B cell (primary cell): Measurements from ENCODE around the gene PLCB1. TPM values are rescaled to one million over a fixed set of nuclear protein-coding genes. Genes with fewer than 3 reads are reported as not detected.

Source experiments
- ATAC-seq: fragments of 200-7000 bp; cut with Tn5 transposase; one replicate; pipeline ENCODE4 v1.10.0; 2021; ENCODE audit warnings: low read depth, mild to moderate bottlenecking, moderate number of reproducible peaks, moderate library complexity
- CTCF ChIA-PET: fragments of 350-600 bp; sonication (Branson Sonifier 250); formaldehyde crosslinking; loops from one replicate; lab custom pipeline; 2021; ENCODE audit warnings: antibody characterized with exemption, inconsistent platforms; lab: Charles Lee
- POLR2A ChIA-PET: fragments of 350-600 bp; sonication (Branson Sonifier 250); formaldehyde crosslinking; loops from one replicate; lab custom pipeline; 2021; ENCODE audit warnings: antibody characterized with exemption; lab: Charles Lee
- DNase-seq: peaks from one replicate; pipeline ENCODE4 v3.0.0; 2013
- H2AFZ ChIP-seq: 2 replicates; pipeline ENCODE4 v1.6.1; 2012; ENCODE audit warnings: mild to moderate bottlenecking, low read depth, low read length; ENCODE audit not compliant: insufficient read depth, poor library complexity, severe bottlenecking
- H3K27ac ChIP-seq, 2 donors: 1 replicate in 1 of 2; 2 replicates in 1 of 2; pipeline ENCODE4 v1.5.1; 2012 to 2013; ENCODE audit warnings: low read length in 2 of 2, mild to moderate bottlenecking in 2 of 2, moderate library complexity in 1 of 2
- H3K27me3 ChIP-seq, 4 experiments: fragments of 200-600 bp in 1 of 4; sonication (generic) in 1 of 4; replicated peaks in 1 of 4; 1 replicate in 2 of 4; 2 replicates in 2 of 4; pipeline versions ENCODE4 v1.6.1 to v1.7.0; 2013 to 2016; ENCODE audit warnings: low read length in 3 of 4, mild to moderate bottlenecking in 2 of 4, mixed read lengths in 1 of 4, moderate library complexity in 1 of 4; ENCODE audit not compliant: insufficient read depth in 4 of 4, control insufficient read depth in 3 of 4; ENCODE audit errors: control extremely low read depth in 1 of 4
- H3K36me3 ChIP-seq, 2 experiments: replicated peaks in 1 of 2; 1 replicate in 1 of 2; 2 replicates in 1 of 2; pipeline versions ENCODE4 v1.6.1 to v1.7.1; 2013; ENCODE audit warnings: low read length in 1 of 2; ENCODE audit not compliant: insufficient read depth in 2 of 2, control insufficient read depth in 1 of 2; ENCODE audit errors: control extremely low read depth in 1 of 2, extremely low read depth in 1 of 2
- H3K4me1 ChIP-seq, 2 donors: fragments of 200-600 bp in 1 of 2; sonication (generic) in 1 of 2; 1 replicate in 1 of 2; 2 replicates in 1 of 2; pipeline versions ENCODE4 v1.5.1 to v1.6.1; 2013 to 2017; ENCODE audit warnings: low read length in 2 of 2; ENCODE audit not compliant: control insufficient read depth in 2 of 2, insufficient read depth in 2 of 2
- H3K4me2 ChIP-seq: replicated peaks from 2 replicates; pipeline ENCODE3; 2012; ENCODE audit warnings: mild to moderate bottlenecking, low read depth, low read length; ENCODE audit not compliant: poor library complexity, severe bottlenecking
- H3K4me3 ChIP-seq, 5 experiments: fragments of 200-600 bp in 1 of 5; sonication (generic) in 1 of 5; 1 replicate in 3 of 5; 2 replicates in 2 of 5; pipeline versions ENCODE4 v1.5.1 to v1.7.0; 2011 to 2016; ENCODE audit warnings: low read length in 4 of 5, mild to moderate bottlenecking in 4 of 5, low read depth in 2 of 5, control low read depth in 1 of 5, moderate library complexity in 1 of 5; ENCODE audit not compliant: insufficient read depth in 1 of 5; ENCODE audit errors: control extremely low read depth in 1 of 5, extremely low read depth in 1 of 5
- H3K79me2 ChIP-seq: fragments of 200-600 bp; sonication (generic); one replicate; pipeline ENCODE4 v1.6.0; 2016; ENCODE audit warnings: low read length; ENCODE audit not compliant: control insufficient read depth, insufficient read depth
- H3K9ac ChIP-seq: fragments of 200-600 bp; sonication (generic); 2 replicates; pipeline ENCODE4 v1.6.1; 2017; ENCODE audit warnings: mild to moderate bottlenecking, low read length, moderate library complexity
- H3K9me3 ChIP-seq, 3 donors: one replicate each; pipeline versions ENCODE4 v1.6.1 to v1.7.1; 2013; ENCODE audit warnings: low read length in 2 of 3; ENCODE audit not compliant: control insufficient read depth in 2 of 3, insufficient read depth in 1 of 3; ENCODE audit errors: control extremely low read depth in 1 of 3
- H4K20me1 ChIP-seq: 2 replicates; pipeline ENCODE4 v1.6.0; 2012; ENCODE audit warnings: mild to moderate bottlenecking, low read length; ENCODE audit not compliant: insufficient read depth, control insufficient read depth, poor library complexity, severe bottlenecking
- H3K27ac Mint-ChIP-seq: one replicate; pipeline ENCODE4 v1.8.0; 2021; ENCODE audit warnings: mixed read lengths
- H3K27me3 Mint-ChIP-seq: one replicate; pipeline ENCODE4 v1.8.0; 2021; ENCODE audit warnings: mixed read lengths
- H3K4me1 Mint-ChIP-seq: one replicate; pipeline ENCODE4 v1.8.0; 2021; ENCODE audit warnings: mixed read lengths
- H3K4me3 Mint-ChIP-seq: one replicate; pipeline ENCODE4 v1.8.0; 2021; ENCODE audit warnings: mixed read lengths
- H3K9me3 Mint-ChIP-seq: one replicate; pipeline ENCODE4 v1.8.0; 2022; ENCODE audit warnings: mixed read lengths; ENCODE audit not compliant: insufficient read depth
- EZH2 ChIP-seq: IDR thresholded peaks from 2 replicates; pipeline ENCODE4 v1.6.1; 2012; ENCODE audit warnings: borderline replicate concordance, low read depth, mild to moderate bottlenecking, moderate library complexity, low read length; ENCODE audit not compliant: insufficient read depth, poor library complexity, severe bottlenecking
- WGBS: methylation state at CpG from one replicate; pipeline ENCODE4 v1.1.5; 2013; ENCODE audit warnings: missing lambda C conversion rate; ENCODE audit not compliant: insufficient coverage; 5-methylcytosine and 5-hydroxymethylcytosine counted together
- intact Hi-C: fragments of 100-400 bp; cut with micrococcal nuclease; formaldehyde crosslinking; loops from one replicate; pipeline ENCODE4 v1.10.0; 2022
- polyA plus RNA-seq: library from polyadenylated mRNA; depleted of rRNA; stranded (reverse); fragments of >200 nt; gene quantifications from 2 replicates; pipeline ENCODE4 v1.2.3, GENCODE V29; 2012
- total RNA-seq, 2 donors: library from RNA; stranded (reverse); fragments of 120-200 nt in 1 of 2; gene quantifications; 1 replicate in 1 of 2; 2 replicates in 1 of 2; pipeline versions ENCODE4 v1.2.3 to v1.2.4, GENCODE V29; 2013 to 2022
- TF ChIP-seq, protein P1 (sequence below): fragments of 200-600 bp; IDR thresholded peaks from one replicate; pipeline ENCODE4 v1.8.0; 2022; ENCODE audit warnings: antibody characterized with exemption, mild to moderate bottlenecking

Gene PLCB1
- total and polyA plus RNA-seq, 2 donors (not counting 1 experiment from before 2014, with no cell fraction given) = 0.18 to 0.47 TPM

DNA sequence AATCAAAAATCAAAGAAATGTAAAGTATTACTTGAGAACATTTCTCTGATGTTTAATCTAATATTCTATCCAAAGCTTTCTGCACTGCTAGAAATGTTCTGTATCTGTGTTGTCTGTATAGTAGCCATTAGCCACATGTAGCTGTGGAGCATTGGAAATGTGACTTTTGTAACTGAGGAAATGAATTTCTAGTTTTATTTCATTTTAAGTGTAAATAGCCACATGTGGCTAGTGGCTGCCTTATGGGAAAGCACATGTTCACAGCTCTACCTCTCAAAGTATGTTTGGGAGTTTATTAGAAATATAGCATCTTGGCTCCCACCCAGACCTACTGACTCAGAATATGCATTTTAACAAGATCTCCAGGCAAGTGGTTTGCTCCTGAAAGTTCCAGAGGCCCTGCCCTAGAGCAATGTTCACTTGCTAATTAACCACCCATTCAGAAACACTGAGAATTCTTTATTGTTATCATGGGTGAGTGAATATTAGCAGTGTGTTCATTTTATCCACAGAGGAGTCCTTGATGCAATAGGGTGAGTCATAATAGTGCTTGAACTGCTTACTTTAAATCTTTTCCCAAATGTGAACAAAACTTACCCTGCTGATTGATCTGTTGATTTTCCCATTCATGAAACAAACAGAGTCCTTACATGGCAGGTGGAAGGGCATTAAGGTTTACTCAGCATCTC lies 282.7 kb downstream of the PLCB1 start:
- no peak overlapping the region for H3K4me3 Mint-ChIP-seq
- Histone ChIP-seq H3K9me3 (no peaks in the 10 kb centered on the region), H4K20me1 (no peaks in the 10 kb centered on the region), H3K4me1 (no peaks in the 10 kb centered on the region), H3K4me2 (no peak overlapping the region), H3K79me2 (no peaks in the 10 kb centered on the region), H2AFZ (no peak overlapping the region), H3K4me3 (no peak overlapping the region), H3K36me3 (no peaks in the 10 kb centered on the region), H3K27me3 (no peaks in the 10 kb centered on the region), H3K27ac (no peak overlapping the region), H3K9ac (no peak overlapping the region)
- ATAC-seq (no peak), DNase-seq (no peak)
- H3K27me3 Mint-ChIP-seq = peaks cover 4% of the 10 kb centered on the region
- H3K27ac Mint-ChIP-seq = no peak overlapping the region
- TF ChIP-seq EZH2 = no peak
- TF ChIP-seq, protein P1, sequence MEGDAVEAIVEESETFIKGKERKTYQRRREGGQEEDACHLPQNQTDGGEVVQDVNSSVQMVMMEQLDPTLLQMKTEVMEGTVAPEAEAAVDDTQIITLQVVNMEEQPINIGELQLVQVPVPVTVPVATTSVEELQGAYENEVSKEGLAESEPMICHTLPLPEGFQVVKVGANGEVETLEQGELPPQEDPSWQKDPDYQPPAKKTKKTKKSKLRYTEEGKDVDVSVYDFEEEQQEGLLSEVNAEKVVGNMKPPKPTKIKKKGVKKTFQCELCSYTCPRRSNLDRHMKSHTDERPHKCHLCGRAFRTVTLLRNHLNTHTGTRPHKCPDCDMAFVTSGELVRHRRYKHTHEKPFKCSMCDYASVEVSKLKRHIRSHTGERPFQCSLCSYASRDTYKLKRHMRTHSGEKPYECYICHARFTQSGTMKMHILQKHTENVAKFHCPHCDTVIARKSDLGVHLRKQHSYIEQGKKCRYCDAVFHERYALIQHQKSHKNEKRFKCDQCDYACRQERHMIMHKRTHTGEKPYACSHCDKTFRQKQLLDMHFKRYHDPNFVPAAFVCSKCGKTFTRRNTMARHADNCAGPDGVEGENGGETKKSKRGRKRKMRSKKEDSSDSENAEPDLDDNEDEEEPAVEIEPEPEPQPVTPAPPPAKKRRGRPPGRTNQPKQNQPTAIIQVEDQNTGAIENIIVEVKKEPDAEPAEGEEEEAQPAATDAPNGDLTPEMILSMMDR = no peak
- no peaks in the 10 kb centered on the region for H3K9me3 Mint-ChIP-seq
- POLR2A ChIA-PET = no interaction called here
- no peaks in the 10 kb centered on the region for H3K4me1 Mint-ChIP-seq
- CTCF ChIA-PET = no interaction called here
- intact Hi-C loops = no loop called here

DNA sequence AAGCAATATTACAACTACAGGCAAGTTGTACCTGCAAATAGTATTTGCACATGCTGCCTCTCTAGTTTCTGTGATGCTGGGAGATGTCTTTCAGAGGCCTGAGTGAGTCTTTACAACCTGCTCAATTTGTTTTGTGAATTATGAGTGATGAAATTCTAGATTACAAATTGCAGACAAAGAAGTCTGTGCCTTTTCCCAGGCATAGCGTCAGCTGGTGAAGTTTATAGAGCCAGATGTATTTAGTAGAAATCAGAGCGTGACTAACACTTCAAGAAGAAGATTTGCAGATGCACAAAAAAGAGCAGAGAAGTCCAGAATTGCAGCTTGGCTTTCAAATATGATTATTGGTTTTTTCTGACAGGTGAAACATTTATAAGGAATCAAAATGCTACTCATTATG lies 289.9 kb downstream of the PLCB1 start:
- Histone ChIP-seq H2AFZ (no peak overlapping the region), H3K27ac (no peak overlapping the region), H3K9ac (no peak overlapping the region), H3K36me3 (no peaks in the 10 kb centered on the region), H3K4me1 (no peaks in the 10 kb centered on the region), H4K20me1 (no peaks in the 10 kb centered on the region), H3K9me3 (no peaks in the 10 kb centered on the region), H3K4me3 (no peak overlapping the region), H3K4me2 (no peak overlapping the region), H3K79me2 (no peaks in the 10 kb centered on the region), H3K27me3 (no peaks in the 10 kb centered on the region)
- 90% methylated on average over 2 of the region's 2 CpGs for WGBS
- ATAC-seq (no peak), DNase-seq (no peak)
- TF ChIP-seq, protein P1 = no peak
- TF ChIP-seq EZH2 = no peak
- H3K4me3 Mint-ChIP-seq = no peak overlapping the region
- H3K4me1 Mint-ChIP-seq = no peaks in the 10 kb centered on the region
- POLR2A ChIA-PET = no interaction called here
- CTCF ChIA-PET = no interaction called here
- H3K9me3 Mint-ChIP-seq = no peaks in the 10 kb centered on the region
- intact Hi-C loops = no loop called here
- H3K27ac Mint-ChIP-seq = no peak overlapping the region
- peaks cover 7% of the 10 kb centered on the region for H3K27me3 Mint-ChIP-seq
